GM21526 (cell line): ENCODE data around the gene HOXB13.

Experiments
- ATAC-seq: cut with Tn5 transposase; IDR thresholded peaks from one replicate; pipeline ENCODE4 v1.9.1; 2021; ENCODE audit warnings: moderate library complexity; ENCODE audit not compliant: unreplicated experiment, low FRiP score

The HOXB13 gene

DNA sequence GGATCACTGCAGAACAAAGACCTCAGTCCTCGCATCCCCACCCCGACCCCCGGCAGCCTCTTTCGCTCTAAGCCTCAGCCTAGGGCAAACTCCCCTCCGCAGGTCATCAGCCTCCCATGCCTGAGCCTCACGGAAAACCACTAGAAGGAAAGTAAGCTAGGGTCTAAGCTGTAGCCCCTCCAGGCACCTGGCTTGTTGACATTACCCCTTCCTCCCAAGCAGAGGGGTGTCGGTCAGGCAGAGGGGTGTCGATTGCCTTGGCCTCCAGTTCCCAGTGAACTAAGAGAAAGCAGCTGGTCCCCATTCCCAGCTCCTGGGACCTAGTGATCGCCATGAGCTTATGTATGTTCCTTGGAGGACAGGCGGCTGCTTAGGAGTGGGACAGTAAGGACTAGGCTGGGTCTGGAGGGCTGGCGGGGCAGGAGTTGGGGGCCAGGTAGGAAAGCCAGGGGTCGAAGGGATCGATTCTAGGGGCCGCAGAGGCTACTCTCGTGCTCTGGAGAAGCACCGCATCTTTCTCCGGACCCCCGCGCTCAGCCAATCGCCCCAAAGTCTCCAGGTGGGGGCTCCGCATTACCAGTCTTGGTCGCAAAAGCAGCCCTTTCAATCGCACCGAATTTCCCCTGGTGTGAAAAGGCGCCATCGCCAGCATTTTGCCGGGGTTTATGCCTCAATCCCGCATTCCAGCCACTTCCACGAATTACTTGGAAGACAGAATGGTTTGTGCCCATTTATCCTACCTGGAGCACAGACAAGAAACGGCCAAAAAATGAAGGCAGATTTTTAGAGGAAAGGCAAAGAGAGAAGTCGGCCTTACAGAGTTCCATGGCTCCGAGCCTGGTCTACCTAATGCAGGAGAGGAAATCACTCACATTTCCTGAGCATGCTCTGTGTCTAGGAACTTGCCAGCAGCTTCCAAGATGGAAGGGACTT lies 21.3 kb upstream of the HOXB13 start:
- no peak for ATAC-seq

GRCh38 chr17:48748718-48749566 lies 20.4 kb upstream of the HOXB13 start:
- ATAC-seq: no peak

DNA sequence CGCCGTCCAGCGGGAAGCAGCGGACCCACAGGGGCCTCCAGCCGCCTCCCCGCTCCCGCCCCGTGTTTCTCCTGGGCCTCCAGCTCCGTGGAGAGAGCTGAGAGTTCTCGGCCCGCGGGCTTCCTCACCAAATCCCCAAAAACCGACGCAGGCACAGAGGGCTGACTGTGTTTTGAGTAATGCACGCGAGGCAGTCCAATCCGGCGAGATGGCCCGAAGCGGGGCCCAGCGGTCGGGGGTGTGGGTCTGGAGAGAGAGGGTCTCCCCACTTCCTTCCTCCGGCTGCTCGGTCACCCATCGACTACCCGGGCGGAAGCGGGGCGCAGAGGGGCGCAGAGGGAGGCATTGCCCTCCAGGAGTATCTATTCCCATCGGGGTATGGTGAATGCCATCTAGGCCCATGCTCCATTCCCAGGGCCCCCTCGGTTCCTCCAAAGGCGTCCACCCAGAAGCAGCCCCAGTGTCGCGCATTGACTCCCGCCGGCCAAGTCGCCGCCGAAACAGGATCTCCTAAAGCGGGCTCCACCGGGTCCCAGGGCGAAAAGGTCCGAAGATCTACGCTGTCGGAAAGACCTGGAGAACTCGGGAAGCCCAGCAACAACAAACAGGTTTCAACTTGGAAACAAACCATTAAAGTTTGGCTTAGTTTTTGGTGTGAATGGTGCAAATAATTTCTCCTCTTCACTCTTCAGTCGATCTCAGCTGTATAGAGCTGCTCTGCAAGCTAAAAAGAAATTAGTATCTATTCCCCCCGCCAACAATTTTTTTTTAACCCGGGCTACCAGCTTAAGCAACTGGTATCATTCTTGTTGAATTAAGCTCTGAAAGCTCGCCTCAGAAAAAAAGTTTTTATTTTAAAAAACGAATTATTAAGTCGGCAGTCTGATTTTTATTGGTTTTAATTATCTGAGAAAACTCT lies 19.2 kb upstream of the HOXB13 start:
- ATAC-seq: no peak

- no peak for ATAC-seq
Measured at GRCh38 chr17:48746916-48747444, 18.4 kb upstream of the HOXB13 start.

DNA sequence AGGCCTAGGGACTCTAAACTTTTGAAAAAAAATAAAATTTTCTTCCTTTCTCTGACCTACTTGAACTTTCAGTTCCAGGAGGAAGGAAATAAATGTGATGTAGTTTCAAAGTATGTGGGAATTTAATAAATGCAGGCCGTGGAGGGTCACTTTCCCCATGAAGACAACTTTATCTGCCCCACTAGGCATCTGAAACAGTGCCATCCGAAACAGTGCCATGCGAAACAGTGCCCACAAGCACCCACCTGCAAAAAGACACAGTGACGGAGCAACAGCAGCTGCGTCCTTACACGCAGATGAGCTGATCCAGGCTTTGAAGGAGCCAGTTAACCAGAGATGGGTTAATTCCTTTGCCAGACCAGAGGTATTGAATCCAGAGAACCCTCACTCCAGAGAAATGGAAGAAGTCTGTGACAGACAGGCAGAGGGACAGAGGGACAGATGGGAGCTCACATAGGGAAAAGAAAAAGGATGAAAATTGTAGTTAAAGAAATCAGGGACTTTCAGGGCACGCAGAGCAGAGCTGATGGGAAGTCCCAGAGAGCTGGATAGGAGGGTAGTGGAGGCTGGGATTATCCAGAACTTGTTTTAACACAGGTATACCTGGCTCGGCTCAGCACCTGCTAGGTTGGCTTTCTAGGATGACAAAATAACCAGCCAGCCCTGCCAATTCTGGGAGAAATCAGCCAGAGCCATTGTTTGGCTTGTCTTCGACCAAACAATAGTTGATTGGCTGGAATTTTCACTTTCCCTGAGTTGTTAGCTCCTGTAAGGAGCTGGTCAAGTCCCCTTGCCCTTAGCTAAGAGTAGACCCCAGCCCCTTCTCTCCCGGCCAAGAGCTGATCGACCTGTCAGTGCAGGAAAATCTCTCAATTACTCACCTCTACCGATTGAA lies 17.1 kb upstream of the HOXB13 start:
- ATAC-seq: no peak

DNA sequence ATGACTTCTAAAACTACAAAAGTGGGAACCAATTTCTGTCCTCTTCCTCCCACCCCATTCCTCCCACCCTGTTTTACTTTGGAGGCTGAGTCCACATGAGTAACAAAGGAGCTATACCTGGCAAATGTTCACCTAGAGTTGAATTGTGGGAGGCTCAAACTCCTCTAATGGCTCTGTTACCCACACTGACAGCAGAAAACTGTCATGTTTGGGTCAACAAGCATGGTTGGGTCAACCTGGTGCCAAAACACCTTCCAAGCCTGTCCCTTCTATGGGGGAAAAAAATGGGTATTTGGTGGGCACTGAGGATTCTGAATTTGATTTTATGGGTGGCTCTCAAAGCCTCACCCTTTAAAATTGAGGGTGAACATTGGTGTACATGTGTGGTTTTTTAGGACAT lies 12.0 kb upstream of the HOXB13 start:
- ATAC-seq: no peak

GRCh38 chr17:48738803-48739526 lies 10.4 kb upstream of the HOXB13 start:
- ATAC-seq: no peak

- no peak for ATAC-seq
Measured at GRCh38 chr17:48738424-48738802, 9.9 kb upstream of the HOXB13 start.

DNA sequence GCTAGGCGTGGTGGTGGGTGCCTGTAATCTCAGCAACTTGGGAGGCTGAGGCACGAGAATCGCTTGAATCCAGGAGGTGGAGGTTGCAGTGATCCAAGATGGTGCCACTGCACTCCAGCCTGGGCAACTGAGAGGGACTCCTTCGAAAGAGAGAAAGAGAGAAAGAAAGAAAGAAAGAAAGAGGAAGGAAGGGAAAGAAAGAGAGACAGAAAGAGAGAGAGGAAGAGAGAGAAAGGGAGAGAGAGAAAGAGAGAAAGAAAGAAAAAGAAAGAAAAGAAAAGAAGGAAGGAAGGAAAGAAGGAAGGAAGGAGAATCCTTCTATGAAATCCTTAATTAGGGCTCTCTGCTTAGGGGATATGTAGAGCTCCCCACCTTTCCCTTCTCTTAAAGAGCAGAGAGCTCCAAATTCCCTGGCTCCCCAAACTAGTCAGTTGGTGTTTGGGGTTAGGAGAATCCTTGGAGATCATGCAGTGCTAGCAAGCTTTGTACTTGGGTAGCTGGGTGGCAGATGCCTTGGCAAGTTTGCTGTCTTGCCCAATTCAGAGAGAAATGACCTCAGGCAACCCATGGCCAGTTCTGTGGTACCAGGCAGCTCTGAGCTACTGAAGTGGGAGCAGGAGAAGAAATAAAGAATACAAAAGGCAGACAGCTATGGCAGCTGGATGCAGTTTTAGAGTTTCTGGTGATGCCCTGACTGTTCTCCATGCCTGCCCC lies 8.9 kb upstream of the HOXB13 start:
- no peak for ATAC-seq

DNA sequence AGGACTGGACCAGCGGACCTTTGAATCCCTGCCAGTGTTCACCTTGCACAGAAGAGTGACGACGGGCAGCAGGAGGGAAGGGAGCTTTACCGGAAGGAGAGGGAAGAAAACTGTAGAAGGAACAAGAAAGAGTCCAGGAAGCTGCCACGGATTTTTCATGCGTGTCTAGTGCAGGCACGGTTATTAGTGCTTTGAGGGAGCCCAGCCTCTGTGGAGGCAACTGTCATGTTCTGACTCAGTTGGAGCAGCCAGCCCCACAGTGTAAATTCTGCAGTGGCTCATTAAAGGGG lies 6.5 kb upstream of the HOXB13 start:
- no peak for ATAC-seq

GRCh38 chr17:48734333-48735061 lies 5.9 kb upstream of the HOXB13 start:
- ATAC-seq: no peak

DNA sequence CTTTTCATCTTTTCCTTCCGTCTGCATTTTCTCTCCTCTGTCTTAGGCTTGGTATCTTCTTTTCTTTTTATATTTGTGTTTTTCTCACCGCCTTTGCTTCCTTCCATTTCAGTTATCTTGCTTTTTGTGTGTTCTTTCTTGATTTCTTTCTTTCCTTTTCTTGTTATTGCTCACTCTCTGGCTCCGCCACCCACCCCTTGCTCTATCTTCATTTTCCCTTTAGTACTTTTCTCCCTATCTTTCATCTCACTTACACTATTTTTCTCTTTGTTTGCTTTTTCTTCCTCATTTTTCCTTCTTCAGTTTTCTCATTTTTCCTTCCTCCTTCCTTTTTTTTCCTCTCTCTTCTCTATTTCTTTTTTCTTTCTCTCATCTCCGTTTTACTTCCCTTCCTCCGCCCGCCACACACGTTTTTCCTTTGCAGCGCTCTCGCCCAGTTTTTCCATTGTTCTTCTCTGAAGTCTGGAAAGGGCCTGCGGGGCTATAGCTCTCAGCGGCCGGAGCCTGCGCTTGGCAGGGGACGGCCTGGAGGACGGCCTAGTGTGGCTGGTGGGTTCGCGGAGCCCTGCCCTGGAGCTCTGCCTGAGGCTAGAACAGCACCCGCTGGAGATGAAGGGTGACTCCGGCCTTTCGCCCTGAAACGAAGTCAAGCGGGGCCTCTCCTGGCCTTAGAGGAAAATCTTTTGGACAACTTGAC lies 5.2 kb upstream of the HOXB13 start:
- no peak for ATAC-seq

DNA sequence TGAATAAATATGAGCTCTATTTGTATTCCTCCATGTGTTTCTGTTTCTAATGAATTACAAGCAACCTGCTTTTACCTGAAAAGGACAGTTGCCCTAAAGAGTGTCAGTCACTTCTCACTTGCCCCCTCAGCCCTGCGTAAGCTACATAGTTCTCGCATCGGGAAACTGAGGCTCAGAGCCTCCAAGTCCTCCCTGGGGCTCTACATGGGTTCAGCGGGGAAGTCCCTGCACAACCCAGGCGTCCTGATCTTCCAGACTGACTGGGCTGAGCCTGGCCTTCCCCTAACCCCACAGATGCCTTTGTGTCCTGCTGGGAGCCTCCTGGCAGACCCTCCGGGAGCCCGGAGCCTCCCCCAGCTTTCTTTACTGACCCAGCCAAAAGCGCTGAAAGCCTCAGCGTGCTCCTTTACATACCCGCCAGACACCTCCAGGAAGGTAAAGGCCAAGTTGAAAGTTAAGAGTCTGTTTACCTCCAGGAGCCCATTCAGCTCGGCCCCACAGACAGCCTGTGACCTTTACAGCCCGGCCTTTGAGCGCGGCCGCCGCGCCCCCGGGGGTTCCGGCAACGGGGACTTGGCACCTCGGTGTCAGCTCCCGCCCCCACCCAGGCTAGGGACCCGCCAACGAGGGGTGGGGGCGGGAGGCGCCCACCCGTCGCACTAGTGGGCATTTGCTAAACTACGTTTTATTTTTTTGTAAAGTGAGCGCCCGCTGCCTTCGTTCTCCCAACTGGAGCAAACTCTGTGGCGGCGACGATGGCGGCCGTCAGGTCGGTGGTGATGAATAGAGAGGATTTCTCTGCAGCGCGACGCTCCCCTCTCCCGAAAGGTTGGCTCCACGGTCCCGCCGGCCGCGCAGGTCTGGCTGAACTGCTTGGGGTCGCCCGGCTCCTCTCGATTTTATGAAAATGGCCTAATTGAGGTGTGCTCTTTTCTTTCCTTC lies 4.4 kb upstream of the HOXB13 start:
- ATAC-seq: no peak

DNA sequence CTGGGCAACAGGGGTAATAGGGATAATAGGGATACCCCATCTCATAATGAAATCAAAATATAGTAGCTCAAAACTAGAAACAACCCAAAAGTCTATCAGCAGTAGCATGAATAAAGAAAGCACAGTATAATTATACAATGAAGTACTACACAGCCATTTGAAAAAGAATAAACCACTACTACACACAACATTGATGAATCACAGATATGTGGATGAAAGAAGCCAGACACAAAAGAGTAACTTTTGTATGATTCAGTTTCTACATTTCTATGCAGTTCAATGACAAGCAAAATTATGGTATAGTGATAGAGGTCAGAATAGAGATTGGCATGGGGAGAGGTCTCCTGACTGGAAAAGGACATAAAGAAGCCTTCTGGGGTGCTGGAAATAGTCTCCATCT lies 2.8 kb upstream of the HOXB13 start:
- no peak for ATAC-seq

DNA sequence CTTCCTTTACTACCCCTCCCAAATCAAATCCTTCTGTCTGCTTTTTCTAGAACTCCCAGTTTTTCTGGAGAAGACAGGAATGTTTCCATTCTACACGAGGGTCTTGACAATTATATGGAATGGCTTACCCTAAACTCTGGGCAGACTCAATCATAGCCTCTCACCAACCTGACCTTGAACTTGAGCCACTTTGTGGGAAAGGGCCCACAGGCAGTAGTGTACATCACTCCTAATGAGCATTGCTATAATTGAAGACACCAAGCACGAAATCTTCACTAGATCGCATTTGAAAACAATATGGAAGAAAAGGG lies 1.6 kb upstream of the HOXB13 start:
- no peak for ATAC-seq
